Neuronal stem cell (in vitro differentiated cells): Measurements from ENCODE around the gene C12orf57.

Experiments
- DNase-seq: peaks from one replicate; pipeline ENCODE4 v3.0.0-alpha.2; 2013; ENCODE audit warnings: low spot score
- H2AFZ ChIP-seq: one replicate; pipeline ENCODE4 v1.6.1; 2013; ENCODE audit warnings: mild to moderate bottlenecking, low read length, inconsistent platforms
- H2AK5ac ChIP-seq: 2 replicates; pipeline ENCODE4 v1.6.1; 2013; ENCODE audit warnings: low read depth, mild to moderate bottlenecking, inconsistent platforms, low read length, moderate library complexity, mixed read lengths
- H2BK120ac ChIP-seq: 2 replicates; pipeline ENCODE4 v1.6.1; 2013; ENCODE audit warnings: low read depth, mild to moderate bottlenecking, inconsistent platforms, low read length, moderate library complexity, mixed read lengths
- H2BK12ac ChIP-seq: one replicate; pipeline ENCODE4 v1.6.1; 2013; ENCODE audit warnings: low read length, inconsistent platforms
- H2BK15ac ChIP-seq: 2 replicates; pipeline ENCODE4 v1.6.1; 2013; ENCODE audit warnings: mild to moderate bottlenecking, low read length, inconsistent platforms, mixed read lengths
- H2BK5ac ChIP-seq: one replicate; pipeline ENCODE4 v1.6.1; 2013; ENCODE audit warnings: inconsistent platforms, mild to moderate bottlenecking, low read length, moderate library complexity
- H3K14ac ChIP-seq: one replicate; pipeline ENCODE4 v1.6.1; 2013; ENCODE audit warnings: low read length, inconsistent platforms
- H3K18ac ChIP-seq: 2 replicates; pipeline ENCODE4 v1.6.1; 2013; ENCODE audit warnings: low read length, inconsistent platforms
- H3K23ac ChIP-seq: 2 replicates; pipeline ENCODE4 v1.6.1; 2013; ENCODE audit warnings: low read depth, mild to moderate bottlenecking, mixed read lengths, low read length, inconsistent platforms; ENCODE audit not compliant: poor library complexity
- H3K27ac ChIP-seq: replicated peaks from 3 replicates; pipeline ENCODE4 v1.5.1; 2013; ENCODE audit warnings: low read length, inconsistent platforms
- H3K27me3 ChIP-seq, 3 experiments: 2 replicates each; pipeline ENCODE4 v1.6.1; 2013; ENCODE audit warnings: low read length in 3 of 3, mild to moderate bottlenecking in 2 of 3, inconsistent platforms in 1 of 3, low read depth in 1 of 3, mixed read lengths in 1 of 3, moderate library complexity in 1 of 3; ENCODE audit not compliant: control insufficient read depth in 3 of 3, insufficient read depth in 3 of 3
- H3K36me3 ChIP-seq, 2 donors: replicated peaks in 1 of 2; 2 replicates each; pipeline ENCODE4 v1.6.1; 2013; ENCODE audit warnings: low read length in 2 of 2; ENCODE audit not compliant: control insufficient read depth in 2 of 2, insufficient read depth in 2 of 2
- H3K4ac ChIP-seq: 2 replicates; pipeline ENCODE4 v1.6.1; 2013; ENCODE audit warnings: inconsistent platforms, mild to moderate bottlenecking, low read length, moderate library complexity
- H3K4me1 ChIP-seq, 2 donors: 1 replicate in 1 of 2; 2 replicates in 1 of 2; pipeline ENCODE4 v1.6.1; 2013; ENCODE audit warnings: low read length in 2 of 2, low read depth in 1 of 2; ENCODE audit not compliant: control insufficient read depth in 2 of 2, insufficient read depth in 1 of 2
- H3K4me2 ChIP-seq: one replicate; pipeline ENCODE4 v1.6.1; 2013; ENCODE audit warnings: mild to moderate bottlenecking, low read length, inconsistent platforms; ENCODE audit not compliant: insufficient read depth, poor library complexity, severe bottlenecking
- H3K4me3 ChIP-seq, 2 donors: 2 replicates each; pipeline ENCODE4 v1.5.1; 2013; ENCODE audit warnings: low read length in 2 of 2, mild to moderate bottlenecking in 2 of 2, inconsistent platforms in 1 of 2, moderate library complexity in 1 of 2
- H3K79me1 ChIP-seq: one replicate; pipeline ENCODE4 v1.6.1; 2013; ENCODE audit warnings: low read depth, mild to moderate bottlenecking, inconsistent platforms, low read length, moderate library complexity
- H3K9ac ChIP-seq: one replicate; pipeline ENCODE4 v1.6.1; 2013; ENCODE audit warnings: mild to moderate bottlenecking, low read depth, low read length, inconsistent platforms; ENCODE audit not compliant: poor library complexity
- H3K9me3 ChIP-seq, 2 donors: replicated peaks in 1 of 2; 2 replicates each; pipeline versions ENCODE3 to v1.6.1; 2013; ENCODE audit warnings: low read length in 2 of 2, mild to moderate bottlenecking in 2 of 2, inconsistent platforms in 1 of 2, low read depth in 1 of 2, mixed read lengths in 1 of 2, moderate library complexity in 1 of 2; ENCODE audit not compliant: control insufficient read depth in 2 of 2, insufficient read depth in 1 of 2
- H4K8ac ChIP-seq: one replicate; pipeline ENCODE4 v1.6.1; 2013; ENCODE audit warnings: low read depth, mild to moderate bottlenecking, inconsistent platforms, low read length, moderate library complexity
- H4K91ac ChIP-seq: one replicate; pipeline ENCODE4 v1.6.1; 2013; ENCODE audit warnings: low read length, low read depth, mild to moderate bottlenecking, inconsistent platforms; ENCODE audit not compliant: poor library complexity
- WGBS, 2 donors: extraction: QIAGEN DNeasy Blood & Tissue Kit; methylation state at CpG; one replicate each; pipeline ENCODE4 v1.1.7; 2013; ENCODE audit warnings: missing lambda C conversion rate in 2 of 2, mixed read lengths in 1 of 2; ENCODE audit not compliant: insufficient read length in 2 of 2, insufficient replicate concordance in 1 of 2; ENCODE audit errors: extremely low coverage in 2 of 2; 5-methylcytosine and 5-hydroxymethylcytosine counted together

Gene C12orf57

DNA sequence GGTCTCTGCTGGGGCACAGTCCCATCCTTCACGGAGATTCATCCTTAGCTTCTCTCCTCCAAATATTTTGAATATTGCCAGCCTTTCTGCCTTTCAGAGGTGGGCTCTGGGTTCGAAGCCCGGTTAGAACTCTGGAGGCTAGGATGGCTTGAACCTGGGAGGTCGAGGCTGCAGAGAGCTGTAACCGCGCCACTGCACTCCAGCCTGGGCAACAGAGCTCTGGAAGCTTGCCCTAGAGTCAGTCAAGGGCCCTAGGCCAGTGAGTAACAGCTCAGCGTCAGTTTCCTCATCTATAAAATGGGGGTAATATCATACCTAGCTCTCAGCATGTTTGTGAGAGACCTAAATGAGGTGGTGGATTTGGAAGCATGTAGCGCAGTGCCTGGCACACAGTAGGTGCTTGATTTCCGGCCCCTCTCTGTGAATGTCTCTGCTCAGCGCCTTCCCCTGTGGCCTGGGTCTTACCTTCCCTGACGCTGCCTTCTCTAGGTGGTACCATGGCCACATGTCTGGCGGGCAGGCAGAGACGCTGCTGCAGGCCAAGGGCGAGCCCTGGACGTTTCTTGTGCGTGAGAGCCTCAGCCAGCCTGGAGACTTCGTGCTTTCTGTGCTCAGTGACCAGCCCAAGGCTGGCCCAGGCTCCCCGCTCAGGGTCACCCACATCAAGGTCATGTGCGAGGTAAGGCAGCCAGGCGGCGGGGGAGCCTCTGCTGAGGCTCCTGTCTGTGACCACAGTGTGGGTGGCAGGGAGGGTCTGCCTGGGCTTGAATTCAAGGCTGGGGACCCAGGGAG, 10.7 kb downstream of the C12orf57 start:
- H2BK15ac ChIP-seq = peak overlapping the region; percentile 95
- no peak overlapping the region for H3K9ac ChIP-seq
- no peak overlapping the region for H3K4me2 ChIP-seq
- no CpG with 5 or more reads among the region's 21 CpGs for WGBS, 2 donors
- peak overlapping the region; percentile 91 for H2AK5ac ChIP-seq
- peaks cover 2 to 25% of the 10 kb centered on the region in 2 donors for H3K4me1 ChIP-seq
- H3K14ac ChIP-seq = no peak overlapping the region
- DNase-seq = no peak
- H3K27me3 ChIP-seq = no peaks in the 10 kb centered on the region
- H3K4ac ChIP-seq = no peak overlapping the region
- no peaks in the 10 kb centered on the region for H3K36me3 ChIP-seq
- H3K27ac ChIP-seq = no peak overlapping the region
- peak overlapping the region; percentile 57 for H3K18ac ChIP-seq
- H3K4me3 ChIP-seq = no peak overlapping the region
- no peaks in the 10 kb centered on the region for H3K9me3 ChIP-seq
- no peak overlapping the region for H4K91ac ChIP-seq
- H3K79me1 ChIP-seq = no peaks in the 10 kb centered on the region
- H2BK12ac ChIP-seq = peak overlapping the region; percentile 30
- H2BK5ac ChIP-seq = peak overlapping the region; percentile 66
- H3K23ac ChIP-seq = peak overlapping the region; percentile 34
- H2BK120ac ChIP-seq = no peak overlapping the region
- no peak overlapping the region for H4K8ac ChIP-seq
- H2AFZ ChIP-seq = peak overlapping the region; percentile 80

GRCh38 chr12:6955108-6956020, 11.5 kb downstream of the C12orf57 start:
- H3K79me1 ChIP-seq = no peaks in the 10 kb centered on the region
- peak overlapping the region; percentile 60 for H3K9ac ChIP-seq
- H3K4ac ChIP-seq = no peak overlapping the region
- H2AFZ ChIP-seq = no peak overlapping the region
- no peak overlapping the region for H3K27ac ChIP-seq
- peaks cover 2 to 25% of the 10 kb centered on the region in 2 donors for H3K4me1 ChIP-seq
- no peak overlapping the region for H4K91ac ChIP-seq
- no peaks in the 10 kb centered on the region for H3K27me3 ChIP-seq
- no peak overlapping the region for H3K4me3 ChIP-seq
- H3K14ac ChIP-seq = no peak overlapping the region
- WGBS, 2 donors = no CpG with 5 or more reads among the region's 22 CpGs
- no peaks in the 10 kb centered on the region for H3K36me3 ChIP-seq
- peak overlapping the region; percentile 75 for H2BK15ac ChIP-seq
- H2AK5ac ChIP-seq = peak overlapping the region; percentile 91
- H4K8ac ChIP-seq = no peak overlapping the region
- no peak overlapping the region for H3K18ac ChIP-seq
- H2BK120ac ChIP-seq = peak overlapping the region; percentile 41
- no peak overlapping the region for H3K4me2 ChIP-seq
- no peak for DNase-seq
- H2BK5ac ChIP-seq = peak overlapping the region; percentile 44
- H3K9me3 ChIP-seq = no peaks in the 10 kb centered on the region
- peak overlapping the region; percentile 30 for H2BK12ac ChIP-seq
- H3K23ac ChIP-seq = peak overlapping the region; percentile 34

GRCh38 chr12:6956021-6956727, 12.4 kb downstream of the C12orf57 start:
- Histone ChIP-seq H2BK120ac (peak overlapping the region; percentile 41), H3K14ac (no peak overlapping the region), H2BK12ac (peak overlapping the region; percentile 41), H3K4me3 (no peak overlapping the region), H4K91ac (no peak overlapping the region), H3K23ac (peak overlapping the region; percentile 1), H3K79me1 (no peaks in the 10 kb centered on the region), H4K8ac (peak overlapping the region; percentile 82), H2BK15ac (peak overlapping the region; percentile 75), H3K27me3 (no peaks in the 10 kb centered on the region), H3K4me1 (peaks cover 4 to 27% of the 10 kb centered on the region in 2 donors), H3K36me3 (no peaks in the 10 kb centered on the region), H2AFZ (no peak overlapping the region), H2AK5ac (peak overlapping the region; percentile 88), H3K18ac (no peak overlapping the region), H3K27ac (no peak overlapping the region), H3K4me2 (no peak overlapping the region), H3K4ac (no peak overlapping the region), H2BK5ac (no peak overlapping the region), H3K9ac (no peak overlapping the region), H3K9me3 (no peaks in the 10 kb centered on the region)
- no peak for DNase-seq
- no CpG with 5 or more reads among the region's 28 CpGs for WGBS, 2 donors
